HCT116 (cell line): ENCODE measurements around the gene MBOAT1. TPM values are rescaled to one million over a fixed set of nuclear protein-coding genes. Genes with fewer than 3 reads are reported as not detected.

Experiments
- ATAC-seq: fragments of 200-7000 bp; cut with Tn5 transposase; 2 replicates; pipeline ENCODE4 v1.9.1; 2020; ENCODE audit warnings: mild to moderate bottlenecking, moderate library complexity
- BruUV-seq: library from RNA; stranded (reverse); fragments of 400-500 nt; replicated peaks from 2 replicates; lab custom pipeline; 2021; lab: Mats Ljungman, UMichigan
- CTCF ChIA-PET: fragments of 300-600 bp; sonication (Branson Sonifier 250); formaldehyde crosslinking; loops from one replicate; lab custom pipeline; 2021; ENCODE audit warnings: antibody characterized with exemption; lab: Charles Lee
- POLR2A ChIA-PET: fragments of 300-600, 350-600 bp; sonication (Branson Sonifier 250); formaldehyde crosslinking; loops from one replicate; lab custom pipeline; 2021; ENCODE audit warnings: antibody characterized with exemption; lab: Charles Lee
- RAD21 ChIA-PET, 2 experiments: fragments of 300-600 bp; sonication (Branson Sonifier 250); formaldehyde crosslinking; loops; one replicate each; lab custom pipeline; 2023; ENCODE audit warnings: low total read pairs in 2 of 2; ENCODE audit not compliant: uncharacterized antibody in 2 of 2, unreplicated experiment in 2 of 2, low non-redundant PET in 1 of 2; lab: Charles Lee
- DNase-seq: peaks from one replicate; pipeline ENCODE4 v3.0.0-alpha.2; 2010; ENCODE audit warnings: low read depth, low spot score
- H2AFZ ChIP-seq: fragments of 200-600 bp; shearing (Covaris generic), sonication (generic); 2 replicates; pipeline ENCODE4 v1.6.1; 2017; ENCODE audit warnings: low read depth, mixed run types, mixed read lengths, antibody characterized with exemption, low read length; ENCODE audit not compliant: poor library complexity, severe bottlenecking
- H3K27ac ChIP-seq: 2 replicates; pipeline ENCODE4 v1.5.1; 2012; ENCODE audit warnings: low read depth, low read length
- H3K27me3 ChIP-seq: fragments of 200-600 bp; sonication (generic); 2 replicates; pipeline ENCODE4 v1.6.1; 2016; ENCODE audit warnings: mixed run types, low read length, mixed read lengths; ENCODE audit not compliant: insufficient read depth
- H3K36me3 ChIP-seq, 2 experiments: fragments of 200-500 bp in 1 of 2; fragments of 200-600 bp in 1 of 2; sonication (Bioruptor generic) in 1 of 2; sonication (generic) in 1 of 2; 2 replicates each; pipeline versions ENCODE4 v1.5.1 to v1.6.1; 2014 to 2016; ENCODE audit warnings: low read length in 2 of 2, inconsistent platforms in 1 of 2, mixed read lengths in 1 of 2, mixed run types in 1 of 2; ENCODE audit not compliant: insufficient read depth in 2 of 2, control insufficient read depth in 1 of 2
- H3K4me1 ChIP-seq, 2 experiments: fragments of 200-600 bp in 1 of 2; sonication (generic) in 1 of 2; 2 replicates each; pipeline versions ENCODE4 v1.5.1 to v1.6.1; 2012 to 2017; ENCODE audit warnings: low read length in 2 of 2, inconsistent platforms in 1 of 2, mild to moderate bottlenecking in 1 of 2, mixed read lengths in 1 of 2, mixed run types in 1 of 2, moderate library complexity in 1 of 2; ENCODE audit not compliant: insufficient read depth in 2 of 2, control insufficient read depth in 1 of 2
- H3K4me2 ChIP-seq: fragments of 200-600 bp; sonication (generic); 2 replicates; pipeline ENCODE4 v1.6.1; 2017; ENCODE audit warnings: mixed run types, low read length, mixed read lengths
- H3K4me3 ChIP-seq, 2 experiments: fragments of 200-600 bp in 1 of 2; sonication (generic) in 1 of 2; replicated peaks in 1 of 2; 2 replicates each; pipeline ENCODE4 v1.5.1; 2011 to 2016; ENCODE audit warnings: low read length in 2 of 2, control low read depth in 1 of 2, low read depth in 1 of 2, mild to moderate bottlenecking in 1 of 2, mixed read lengths in 1 of 2, mixed run types in 1 of 2
- H3K79me2 ChIP-seq: fragments of 200-600 bp; sonication (generic); 2 replicates; pipeline ENCODE4 v1.6.1; 2017; ENCODE audit warnings: mild to moderate bottlenecking, mixed run types, low read length, moderate library complexity, mixed read lengths; ENCODE audit not compliant: insufficient read depth
- H3K9ac ChIP-seq: fragments of 200-600 bp; sonication (generic); 2 replicates; pipeline ENCODE4 v1.6.1; 2016; ENCODE audit warnings: low read length, mixed read lengths
- H3K9me2 ChIP-seq: fragments of 200-600 bp; sonication (generic), shearing (Covaris generic); 2 replicates; pipeline ENCODE4 v1.6.1; 2017; ENCODE audit warnings: mixed run types, mild to moderate bottlenecking, moderate library complexity; ENCODE audit not compliant: insufficient read depth
- H3K9me3 ChIP-seq, 2 experiments: fragments of 200-500 bp in 1 of 2; fragments of 200-600 bp in 1 of 2; sonication (Bioruptor generic) in 1 of 2; sonication (generic) in 1 of 2; 2 replicates each; pipeline ENCODE4 v1.6.1; 2014 to 2017; ENCODE audit warnings: low read length in 2 of 2, mixed read lengths in 2 of 2, inconsistent platforms in 1 of 2, low read depth in 1 of 2, mild to moderate bottlenecking in 1 of 2, mixed run types in 1 of 2, moderate library complexity in 1 of 2; ENCODE audit not compliant: control insufficient read depth in 1 of 2, insufficient read depth in 1 of 2
- H4K20me1 ChIP-seq: fragments of 200-600 bp; sonication (generic), shearing (Covaris generic); 2 replicates; pipeline ENCODE4 v1.6.1; 2017; ENCODE audit warnings: mixed run types, mild to moderate bottlenecking, moderate library complexity; ENCODE audit not compliant: insufficient read depth
- CEBPB ChIP-seq: IDR thresholded peaks from 2 replicates; pipeline ENCODE4 v1.6.1; 2012; ENCODE audit warnings: low read depth
- EGR1 ChIP-seq: IDR thresholded peaks from 2 replicates; pipeline ENCODE4 v1.6.1; 2012; ENCODE audit warnings: low read depth
- ELF1 ChIP-seq: IDR thresholded peaks from 2 replicates; pipeline ENCODE4 v1.6.1; 2012; ENCODE audit warnings: low read depth, borderline replicate concordance
- JUND ChIP-seq: IDR thresholded peaks from 2 replicates; pipeline ENCODE4 v1.6.1; 2012
- RAD21 ChIP-seq: IDR thresholded peaks from 2 replicates; pipeline ENCODE4 v1.6.1; 2012; ENCODE audit warnings: low read depth, mild to moderate bottlenecking
- SP1 ChIP-seq: IDR thresholded peaks from 2 replicates; pipeline ENCODE4 v1.6.1; 2012; ENCODE audit warnings: low read depth
- SRF ChIP-seq: IDR thresholded peaks from 2 replicates; pipeline ENCODE4 v1.6.1; 2012; ENCODE audit warnings: low read depth
- TCF7L2 ChIP-seq: IDR thresholded peaks from 2 replicates; pipeline ENCODE4 v1.7.0; 2011; ENCODE audit warnings: borderline replicate concordance, inconsistent platforms; ENCODE audit not compliant: insufficient read depth, insufficient read length; ENCODE audit errors: extremely low read depth
- ZFX ChIP-seq: fragments of 450-650 bp; IDR thresholded peaks from 2 replicates; pipeline ENCODE4 v1.6.1; 2017
- ZNF274 ChIP-seq: fragments of 200-500 bp; sonication (Bioruptor generic); IDR thresholded peaks from 2 replicates; pipeline ENCODE4 v1.6.1; 2014; ENCODE audit warnings: mild to moderate bottlenecking, low read depth, low read length, inconsistent platforms
- intact Hi-C: fragments of 100-400 bp; cut with micrococcal nuclease; formaldehyde crosslinking; loops from 2 replicates; pipeline ENCODE4 v1.10.0; 2022
- total RNA-seq: library from RNA; stranded (reverse); gene quantifications from one replicate; pipeline ENCODE4 v1.2.1, GENCODE V29; 2021; ENCODE audit not compliant: unreplicated experiment

MBOAT1 gene
- total RNA-seq, 1 experiment from 2014 or later: 11.7 TPM

DNA sequence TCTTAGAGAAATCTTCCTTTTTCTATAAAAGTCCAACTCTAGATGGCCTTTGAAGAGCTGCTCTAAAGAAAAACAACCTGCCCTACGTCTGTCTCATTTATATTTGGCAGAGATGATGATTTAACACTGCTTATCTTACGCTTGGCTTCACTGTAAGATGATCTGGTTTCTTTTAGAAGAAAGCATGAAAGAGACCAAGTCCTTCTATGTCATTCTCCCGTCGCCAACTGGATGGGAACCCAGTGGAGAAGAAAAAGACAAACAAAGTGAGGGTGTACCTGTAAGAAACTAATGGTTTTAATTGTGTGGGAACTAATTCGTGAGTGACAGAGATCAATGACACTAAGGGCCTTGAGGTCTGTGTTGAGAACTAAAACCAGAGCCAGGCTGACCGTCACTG is 92.8 kb downstream of the MBOAT1 start:
- Histone ChIP-seq H4K20me1 (no peaks in the 10 kb centered on the region), H3K9me2 (no peaks in the 10 kb centered on the region), H3K9me3 (no peaks in the 10 kb centered on the region), H3K27me3 (no peaks in the 10 kb centered on the region), H3K9ac (no peak overlapping the region), H3K36me3 (no peaks in the 10 kb centered on the region), H2AFZ (no peak overlapping the region), H3K27ac (no peak overlapping the region), H3K79me2 (no peaks in the 10 kb centered on the region), H3K4me1 (peaks cover 0 to 7% of the 10 kb centered on the region in 2 experiments; a peak in 1 of 4 replicates), H3K4me3 (no peak overlapping the region), H3K4me2 (no peak overlapping the region)
- ATAC-seq (no peak), DNase-seq (no peak)
- TF ChIP-seq RAD21 (no peak), ELF1 (no peak), TCF7L2 (no peak), SP1 (no peak), ZNF274 (no peak), JUND (no peak), ZFX (no peak)
- ChIA-PET POLR2A (no interaction called here), RAD21 (no interaction called here), CTCF (interaction anchor here (1.0 kb wide), 1 partner anchor 10 kb away, joined by 3 read pairs; no protein-coding TSS in a partner anchor)
- intact Hi-C loops: no loop called here
- no TSS peak for BruUV-seq

DNA sequence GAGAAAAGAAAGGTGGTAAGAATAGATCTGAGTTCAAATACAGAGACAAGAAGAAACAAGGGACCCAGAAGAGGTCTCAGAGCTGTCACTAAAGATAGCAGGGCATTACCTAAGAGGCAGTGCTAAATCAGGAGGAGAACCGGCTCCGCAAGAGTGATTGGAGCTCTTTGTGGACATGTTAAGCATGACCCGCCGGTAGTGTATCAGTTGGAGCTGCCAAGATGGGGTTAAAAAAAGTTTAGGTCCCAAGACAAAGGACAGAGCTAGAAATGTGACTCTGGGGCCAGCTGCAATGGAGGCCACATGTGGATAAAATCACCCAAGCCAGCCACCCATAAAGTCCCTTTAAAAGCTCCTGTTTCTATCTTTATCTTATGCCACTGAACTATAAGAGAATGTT is 93.4 kb downstream of the MBOAT1 start:
- H3K36me3 ChIP-seq: no peaks in the 10 kb centered on the region
- DNase-seq (no peak), ATAC-seq (no peak)
- intact Hi-C loops: no loop called here
- H3K9me3 ChIP-seq: no peaks in the 10 kb centered on the region
- H3K27ac ChIP-seq: no peak overlapping the region
- H3K9ac ChIP-seq: no peak overlapping the region
- TF ChIP-seq SRF: no peak
- TF ChIP-seq CEBPB: no peak
- no peak for TF ChIP-seq EGR1
- no peaks in the 10 kb centered on the region for H3K79me2 ChIP-seq
- H2AFZ ChIP-seq: no peak overlapping the region
- H4K20me1 ChIP-seq: no peaks in the 10 kb centered on the region
- no peak overlapping the region for H3K4me3 ChIP-seq
- CTCF ChIA-PET: interaction anchor here (2.4 kb wide), 1 partner anchor 8 kb away, joined by 19 read pairs; no protein-coding TSS in a partner anchor
- no TSS peak for BruUV-seq
- H3K9me2 ChIP-seq: no peaks in the 10 kb centered on the region
- RAD21 ChIA-PET: no interaction called here
- no peaks in the 10 kb centered on the region for H3K27me3 ChIP-seq
- POLR2A ChIA-PET: no interaction called here
- H3K4me1 ChIP-seq: peaks cover 0 to 7% of the 10 kb centered on the region in 2 experiments; a peak in 1 of 4 replicates
- no peak overlapping the region for H3K4me2 ChIP-seq
